ENCODE data around the gene THRAP3. TPM values are rescaled to one million over a fixed set of nuclear protein-coding genes. Genes with fewer than 3 reads are reported as not detected.

THRAP3 gene
- total RNA-seq, 1 donor from 2014 or later: 39.5 TPM

GRCh38 chr1:36257375-36257767 lies 33.1 kb downstream of the THRAP3 start:
- Histone ChIP-seq H3K4me1 (peaks cover 3 to 31% of the 10 kb centered on the region in 2 donors), H3K9me3 (no peaks in the 10 kb centered on the region), H3K27me3 (no peaks in the 10 kb centered on the region), H3K27ac (peak overlapping the region in 1 of 2 donors; percentile 11), H3K4me3 (no peak overlapping the region), H3K36me3 (peaks cover 12 to 32% of the 10 kb centered on the region in 2 donors)
- TF ChIP-seq CTCF (IDR thresholded peaks at IDR 0.05): no peak
- DNase-seq (ENCODE audit: low spot score in 2 of 2): no peak
- intact Hi-C loops (cut with DNase I): no loop called here

- Histone ChIP-seq H3K4me1 (peaks cover 0 to 24% of the 10 kb centered on the region in 2 donors), H3K9me3 (no peaks in the 10 kb centered on the region), H3K36me3 (peaks cover 21 to 37% of the 10 kb centered on the region in 2 donors), H3K27me3 (no peaks in the 10 kb centered on the region), H3K27ac (no peak overlapping the region), H3K4me3 (no peak overlapping the region)
- TF ChIP-seq CTCF (IDR thresholded peaks at IDR 0.05): no peak
- no peak for DNase-seq (ENCODE audit: low spot score in 2 of 2)
- intact Hi-C loops (cut with DNase I): no loop called here
Observed at GRCh38 chr1:36258960-36259344, 34.7 kb downstream of the THRAP3 start.

- intact Hi-C loops (cut with DNase I): no loop called here
- no peak overlapping the region for H3K4me3 ChIP-seq
- peaks cover 0 to 3% of the 10 kb centered on the region in 2 donors for H3K4me1 ChIP-seq
- DNase-seq (ENCODE audit: low spot score in 2 of 2): no peak
- H3K36me3 ChIP-seq: peaks cover 13 to 21% of the 10 kb centered on the region in 2 donors
- H3K9me3 ChIP-seq: no peaks in the 10 kb centered on the region
- TF ChIP-seq CTCF (IDR thresholded peaks at IDR 0.05): no peak
- no peak overlapping the region for H3K27ac ChIP-seq
- H3K27me3 ChIP-seq: no peaks in the 10 kb centered on the region
Observed at GRCh38 chr1:36268981-36269380, 44.7 kb downstream of the THRAP3 start.

GRCh38 chr1:36269408-36269838 lies 45.2 kb downstream of the THRAP3 start:
- peaks cover 0 to 3% of the 10 kb centered on the region in 2 donors for H3K4me1 ChIP-seq
- no peak for TF ChIP-seq CTCF (IDR thresholded peaks at IDR 0.05)
- no peaks in the 10 kb centered on the region for H3K27me3 ChIP-seq
- H3K27ac ChIP-seq: no peak overlapping the region
- intact Hi-C loops (cut with DNase I): no loop called here
- no peak for DNase-seq (ENCODE audit: low spot score in 2 of 2)
- peaks cover 13 to 20% of the 10 kb centered on the region in 2 donors for H3K36me3 ChIP-seq
- no peaks in the 10 kb centered on the region for H3K9me3 ChIP-seq
- H3K4me3 ChIP-seq: no peak overlapping the region

- Histone ChIP-seq H3K9me3 (no peaks in the 10 kb centered on the region), H3K4me3 (no peak overlapping the region), H3K27me3 (no peaks in the 10 kb centered on the region), H3K4me1 (no peaks in the 10 kb centered on the region), H3K27ac (peak overlapping the region in 1 of 2 donors; percentile 31), H3K36me3 (peaks cover 9 to 15% of the 10 kb centered on the region in 2 donors)
- no peak for TF ChIP-seq CTCF (IDR thresholded peaks at IDR 0.05)
- DNase-seq (ENCODE audit: low spot score in 2 of 2): no peak
- intact Hi-C loops (cut with DNase I): no loop called here
Observed at GRCh38 chr1:36273024-36273423, 48.8 kb downstream of the THRAP3 start.

GRCh38 chr1:36274201-36274600 lies 50.0 kb downstream of the THRAP3 start:
- peaks cover 9 to 12% of the 10 kb centered on the region in 2 donors for H3K36me3 ChIP-seq

More at GRCh38 chr1:36274201-36274600, 50.0 kb downstream of the THRAP3 start:
- Histone ChIP-seq H3K4me3 (no peak overlapping the region), H3K27ac (no peak overlapping the region), H3K4me1 (no peaks in the 10 kb centered on the region), H3K9me3 (no peaks in the 10 kb centered on the region), H3K27me3 (no peaks in the 10 kb centered on the region)
- no peak for DNase-seq (ENCODE audit: low spot score in 2 of 2)
- TF ChIP-seq CTCF (IDR thresholded peaks at IDR 0.05): no peak
- intact Hi-C loops (cut with DNase I): no loop called here

Data from ascending aorta (tissue), 2 donors.